ACHN (cell line): ENCODE measurements around the gene NTHL1.

Source experiments
- DNase-seq: peaks from one replicate; pipeline ENCODE4 v3.0.0-alpha.2; 2015
- in situ Hi-C: cut with HindIII; loops from 2 replicates; pipeline ENCODE4 v1.10.0; 2017; ENCODE audit warnings: low sequenced_read_pairs, low pct_ligation_motif_present, low pct_unique_long_range_greater_than_20kb

The NTHL1 gene

GRCh38 chr16:2071454-2072202 is 24.0 kb upstream of the NTHL1 start:
- in situ Hi-C loops: no loop called here
- DNase-seq: no peak

- in situ Hi-C loops: no loop called here
- DNase-seq: no peak
These were observed 23.2 kb upstream of the NTHL1 start for GRCh38 chr16:2070576-2071453.

GRCh38 chr16:2066139-2066538 is 18.5 kb upstream of the NTHL1 start:
- no peak for DNase-seq
- in situ Hi-C loops: no loop called here

GRCh38 chr16:2064368-2064945 is 16.8 kb upstream of the NTHL1 start:
- in situ Hi-C loops: no loop called here
- no peak for DNase-seq

- in situ Hi-C loops: no loop called here
- no peak for DNase-seq
These were observed 16.2 kb upstream of the NTHL1 start for GRCh38 chr16:2063861-2064260.

- DNase-seq: no peak
- in situ Hi-C loops: no loop called here
These were observed 15.2 kb upstream of the NTHL1 start for GRCh38 chr16:2062801-2063200.

GRCh38 chr16:2061526-2061925 is 13.9 kb upstream of the NTHL1 start:
- DNase-seq: no peak
- in situ Hi-C loops: no loop called here

- in situ Hi-C loops: no loop called here
- DNase-seq: no peak
These were observed 13.4 kb upstream of the NTHL1 start for GRCh38 chr16:2061023-2061422.

- in situ Hi-C loops: no loop called here
- no peak for DNase-seq
These were observed 12.7 kb upstream of the NTHL1 start for GRCh38 chr16:2060346-2060745.

- in situ Hi-C loops: no loop called here
- peak; percentile 29 for DNase-seq
These were observed 11.2 kb upstream of the NTHL1 start for GRCh38 chr16:2058872-2059271.

- in situ Hi-C loops: no loop called here
- no peak for DNase-seq
These were observed 10.8 kb upstream of the NTHL1 start for GRCh38 chr16:2058420-2058819.

- DNase-seq: no peak
- in situ Hi-C loops: no loop called here
These were observed 9.8 kb upstream of the NTHL1 start for GRCh38 chr16:2057438-2057837.

GRCh38 chr16:2056681-2057407 is 9.2 kb upstream of the NTHL1 start:
- DNase-seq: peak; percentile 37
- in situ Hi-C loops: no loop called here

- DNase-seq: no peak
- in situ Hi-C loops: no loop called here
These were observed 8.4 kb upstream of the NTHL1 start for GRCh38 chr16:2056077-2056476.

GRCh38 chr16:2054543-2055245 is 7.1 kb upstream of the NTHL1 start:
- no peak for DNase-seq
- in situ Hi-C loops: no loop called here

- DNase-seq: no peak
- in situ Hi-C loops: no loop called here
These were observed 6.3 kb upstream of the NTHL1 start for GRCh38 chr16:2053897-2054296.

- in situ Hi-C loops: no loop called here
- DNase-seq: no peak
These were observed 5.6 kb upstream of the NTHL1 start for GRCh38 chr16:2053211-2053610.

GRCh38 chr16:2048116-2048543 is 496 bp upstream of the NTHL1 start:
- DNase-seq: no peak
- in situ Hi-C loops: no loop called here
